GM19023 (cell line): ENCODE data around the gene TLCD2.
"Not testable (repeated sequence)": the region's sequence is repeated elsewhere in the genome, so short reads cannot be mapped to it uniquely, and the experiment has no call there.

Experiments used
- ATAC-seq: cut with Tn5 transposase; IDR thresholded peaks from one replicate; pipeline ENCODE4 v1.9.1; 2021; ENCODE audit warnings: mild to moderate bottlenecking, moderate library complexity; ENCODE audit not compliant: unreplicated experiment

The TLCD2 gene

DNA sequence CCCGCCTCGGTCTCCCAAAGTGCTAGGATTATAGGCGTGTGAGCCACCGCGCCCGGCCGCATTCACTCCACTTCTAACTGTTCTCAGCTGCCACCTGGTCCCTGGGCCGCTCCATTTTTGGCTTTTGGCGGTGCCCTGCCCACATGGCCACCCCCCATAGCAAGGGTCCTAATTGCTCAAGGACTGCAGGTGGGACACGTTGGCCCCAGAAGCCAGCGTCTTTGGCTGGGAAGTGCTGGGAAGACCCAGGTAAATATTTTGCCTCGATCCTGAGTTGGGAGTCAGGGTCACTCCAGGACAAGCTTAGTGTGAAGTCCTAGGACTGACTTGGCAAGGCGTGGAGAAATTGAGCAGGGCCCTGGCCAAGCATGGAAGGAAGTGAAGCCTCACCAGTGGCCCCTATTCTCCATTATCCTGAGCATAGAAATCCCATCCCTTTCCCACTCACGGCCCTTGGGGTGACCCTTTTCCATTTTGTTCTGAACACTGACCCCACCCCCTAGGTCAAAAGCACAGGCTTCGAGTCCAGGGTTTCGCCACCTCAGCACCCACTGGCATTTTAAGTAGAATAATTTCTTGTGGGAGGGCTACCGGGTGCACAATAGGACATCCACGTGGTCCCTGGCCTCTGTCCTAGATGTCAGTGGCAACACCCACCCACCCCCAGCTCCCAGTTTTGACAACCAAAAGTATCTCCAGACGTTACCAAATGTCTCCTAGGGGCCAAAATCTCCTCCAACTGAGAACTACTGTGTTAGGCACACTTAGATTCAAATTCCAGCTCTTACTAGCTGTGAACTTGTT lies 8.4 kb upstream of the TLCD2 start:
- ATAC-seq, result no peak

DNA sequence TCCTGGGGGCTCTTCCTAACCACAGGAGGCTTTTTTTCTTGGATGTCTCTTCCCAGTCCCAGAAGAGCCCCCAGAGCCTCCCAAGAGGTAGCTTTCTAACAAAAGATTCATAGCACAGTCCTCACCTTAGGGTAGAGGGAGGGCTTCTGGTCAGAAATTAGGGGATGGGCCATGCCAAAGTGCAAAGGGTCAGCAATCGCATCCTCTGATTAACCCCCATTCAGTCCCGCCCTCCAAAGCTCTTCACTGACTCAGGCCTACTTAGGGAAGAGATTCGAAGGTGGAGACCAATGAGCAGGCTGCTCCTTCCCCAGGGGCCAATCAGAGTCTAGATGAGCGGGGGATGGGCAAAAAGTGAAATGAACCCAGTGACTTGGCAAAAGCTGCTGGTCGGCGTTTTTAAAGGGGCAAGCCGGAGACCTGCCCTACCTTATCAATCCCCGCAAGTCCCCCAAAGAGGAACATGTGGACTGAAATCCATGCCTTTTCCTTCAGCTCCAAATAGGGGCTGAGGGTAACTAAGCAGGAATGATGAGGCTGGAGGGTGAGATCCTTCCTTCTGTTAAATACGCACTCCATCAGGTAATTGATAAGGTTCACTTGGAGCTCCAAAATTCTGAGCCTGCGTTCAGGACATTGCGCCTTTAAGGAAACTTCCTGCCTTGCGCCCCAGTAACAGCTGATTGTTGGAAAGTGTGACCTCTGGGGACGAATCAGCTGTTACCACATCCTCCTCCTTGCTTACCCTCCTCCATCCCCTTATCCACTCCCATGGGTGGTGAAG lies 6.9 kb upstream of the TLCD2 start:
- peak; percentile 41 for ATAC-seq

DNA sequence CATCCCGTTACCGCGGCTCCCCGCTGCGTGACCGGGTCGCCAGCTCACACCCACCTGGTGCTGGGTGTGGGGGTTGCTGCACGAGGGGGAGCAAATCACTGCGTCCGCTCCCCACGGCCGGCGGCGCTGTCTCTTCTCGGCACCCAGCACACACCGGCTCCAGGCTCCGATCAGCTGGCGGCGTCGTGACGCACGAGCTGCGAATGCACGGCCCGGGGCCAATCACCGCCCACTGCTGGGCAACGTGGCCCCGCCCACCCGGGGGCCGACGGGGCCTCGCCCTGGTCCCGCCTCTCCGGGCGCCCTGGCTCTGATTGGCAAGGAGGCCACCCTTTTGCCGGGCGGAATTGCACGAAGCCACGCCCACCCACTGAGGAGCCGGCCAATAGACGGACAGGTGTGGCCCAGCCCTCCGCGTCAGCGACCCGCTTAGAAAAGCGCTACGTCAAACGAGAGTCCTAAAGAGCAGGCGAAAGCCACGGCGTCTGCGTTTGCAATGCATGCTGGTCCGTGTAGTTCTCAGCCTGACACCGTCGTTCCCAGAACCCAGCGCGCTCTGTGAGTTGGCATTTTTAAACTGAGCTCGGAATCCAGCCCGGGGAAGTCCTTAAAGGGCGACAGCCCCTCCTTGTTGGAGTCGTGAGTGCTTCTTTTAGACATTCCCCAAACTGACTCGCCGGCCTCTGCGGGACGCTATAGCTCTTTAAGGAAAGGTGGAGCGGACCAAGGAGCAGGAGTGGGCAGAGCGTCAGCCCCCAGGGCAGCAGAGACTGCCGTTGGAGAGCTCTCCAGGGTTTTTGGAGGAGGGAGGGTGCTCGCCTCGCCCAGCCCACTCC lies 6.1 kb upstream of the TLCD2 start:
- peak; percentile 77 for ATAC-seq

DNA sequence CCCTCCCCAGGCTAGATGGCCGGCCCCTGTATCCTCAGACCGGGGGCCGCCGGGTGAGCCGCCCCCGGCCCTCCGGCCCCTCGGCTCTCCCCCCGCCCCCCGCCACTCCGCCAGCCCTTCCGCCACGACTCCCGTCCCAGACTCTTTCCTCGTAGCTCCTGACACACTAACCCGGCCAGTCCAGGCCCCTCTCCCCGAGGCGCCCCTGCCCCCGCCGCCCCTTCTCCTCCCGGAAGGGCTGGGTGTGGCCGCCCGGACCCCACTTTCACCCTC lies 5.6 kb upstream of the TLCD2 start:
- no peak for ATAC-seq

DNA sequence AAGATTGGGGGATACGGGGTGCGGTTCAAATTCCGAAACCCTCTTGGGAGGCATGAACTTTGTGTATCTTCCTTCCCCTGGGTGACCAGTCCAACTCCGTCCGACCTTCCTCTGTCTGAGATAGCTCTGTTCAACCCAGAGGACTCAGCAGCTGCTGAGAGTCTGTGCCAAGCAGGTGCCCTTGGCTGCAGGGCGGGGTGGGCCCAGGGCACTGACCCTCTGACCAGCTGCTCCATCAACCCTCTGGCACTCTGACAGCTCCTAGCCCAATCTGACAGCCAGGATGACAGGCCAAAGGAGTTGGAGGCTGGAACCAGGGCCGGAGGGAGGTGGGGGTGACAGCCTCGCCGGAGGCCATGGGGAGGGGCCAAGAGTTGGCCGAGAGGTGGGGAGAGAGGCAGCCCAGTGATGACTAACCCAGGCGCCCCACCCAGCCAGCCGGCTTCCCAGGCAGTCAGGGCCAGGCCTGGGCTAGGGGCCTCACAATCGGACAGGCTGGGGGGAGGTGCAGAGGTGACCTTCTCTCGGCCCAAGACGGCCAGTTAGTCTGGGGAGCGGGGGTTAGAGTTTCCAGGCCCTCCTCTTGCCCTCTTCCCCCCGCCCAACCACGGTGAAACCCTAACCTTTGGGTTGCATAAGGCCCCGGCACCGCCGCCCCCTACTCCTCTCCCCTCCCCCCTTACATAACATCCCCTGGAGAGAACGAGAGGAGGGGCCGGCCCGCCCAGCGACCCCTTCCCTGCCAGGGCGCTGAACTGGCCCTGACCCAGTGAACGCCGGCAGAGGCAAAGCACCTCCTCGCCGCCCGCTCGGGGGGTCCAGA lies 5.0 kb upstream of the TLCD2 start:
- ATAC-seq, result no peak

DNA sequence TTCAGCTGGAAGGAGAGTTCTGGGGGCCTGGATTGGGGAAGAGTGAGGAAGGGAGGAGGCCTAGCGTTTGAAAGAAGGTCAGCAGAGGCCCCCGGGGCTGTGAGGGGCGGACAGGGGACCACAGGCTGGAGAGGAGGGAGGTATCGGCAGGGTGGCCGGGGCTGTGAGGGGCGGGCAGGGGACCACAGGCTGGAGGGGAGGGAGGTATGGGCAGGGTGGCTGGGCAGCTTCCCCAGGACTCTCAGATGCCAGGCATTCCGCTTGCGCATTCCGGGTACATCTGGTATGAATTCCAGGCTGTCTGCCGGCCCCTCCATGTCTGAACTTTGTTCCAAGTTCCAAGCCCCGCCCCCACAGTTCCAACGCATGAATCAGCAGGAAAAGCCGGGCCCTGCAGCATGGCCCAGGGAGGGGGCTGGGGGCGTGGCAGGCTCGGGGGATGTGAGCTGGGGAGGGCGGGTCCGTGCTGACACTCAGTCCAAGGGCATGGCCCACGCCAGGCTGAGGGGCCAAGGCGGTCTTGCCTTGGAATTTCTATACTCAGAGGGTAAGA lies 4.3 kb upstream of the TLCD2 start:
- no peak for ATAC-seq

DNA sequence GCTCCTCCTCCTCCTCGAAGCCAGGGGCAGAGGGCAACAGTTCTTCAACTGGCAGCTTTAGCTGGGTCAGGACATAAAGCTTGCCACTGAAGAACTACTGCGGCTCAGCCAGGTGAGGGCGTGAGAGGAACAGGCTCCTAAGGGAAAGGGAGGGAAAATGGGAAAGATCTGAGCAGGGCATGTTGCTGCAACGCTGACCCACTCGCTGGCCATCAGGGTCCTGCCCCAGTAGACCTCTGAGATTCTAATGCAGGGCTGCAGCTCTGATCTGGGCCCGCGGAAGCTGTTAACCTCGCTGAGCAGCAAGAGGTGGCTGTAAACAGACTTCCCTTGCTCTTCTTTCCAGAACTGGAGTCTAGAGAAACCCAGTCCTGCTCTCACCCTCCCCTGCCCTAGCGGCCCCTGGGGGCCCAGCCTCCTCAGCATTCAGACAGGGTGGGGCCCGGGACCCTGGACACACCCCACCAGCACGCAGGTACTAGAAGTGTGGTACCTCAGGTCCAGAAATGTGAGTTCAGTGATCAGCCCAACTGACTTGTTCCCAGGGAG lies 3.8 kb upstream of the TLCD2 start:
- ATAC-seq, result no peak

DNA sequence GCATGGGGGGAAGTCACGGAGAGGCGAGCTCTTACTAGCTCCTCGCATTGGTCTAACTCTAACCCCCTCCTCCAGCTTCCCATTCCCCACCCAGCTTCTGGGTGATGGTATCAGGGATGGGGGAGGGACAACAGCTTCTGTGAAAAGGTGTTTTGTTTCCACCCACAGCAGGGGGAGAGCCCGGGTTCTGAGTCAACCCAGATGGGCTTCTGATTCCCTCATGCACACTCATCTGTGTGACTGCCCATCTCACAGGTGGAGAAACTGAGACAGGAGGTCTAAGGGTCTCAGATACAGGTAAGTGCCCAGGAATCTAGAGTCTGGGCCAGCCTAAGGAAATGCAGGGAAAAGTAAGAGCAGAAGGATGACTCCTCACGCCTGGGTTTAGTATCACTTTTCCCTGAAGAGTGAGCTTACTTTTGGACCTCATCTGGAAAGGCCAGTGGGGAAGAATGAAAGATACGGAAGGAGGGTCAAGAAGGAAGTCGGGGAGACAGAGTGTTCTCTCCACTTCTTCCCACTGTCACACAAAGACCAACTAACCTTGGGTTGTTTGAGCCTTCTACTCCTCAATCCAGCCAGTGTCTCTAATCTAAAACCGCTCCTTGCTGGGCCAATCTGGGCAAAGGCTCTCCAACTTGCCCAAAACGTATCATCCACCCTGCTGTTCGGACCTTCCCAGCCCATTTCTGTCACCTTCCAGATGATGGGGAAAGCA lies 3.1 kb upstream of the TLCD2 start:
- no peak for ATAC-seq

DNA sequence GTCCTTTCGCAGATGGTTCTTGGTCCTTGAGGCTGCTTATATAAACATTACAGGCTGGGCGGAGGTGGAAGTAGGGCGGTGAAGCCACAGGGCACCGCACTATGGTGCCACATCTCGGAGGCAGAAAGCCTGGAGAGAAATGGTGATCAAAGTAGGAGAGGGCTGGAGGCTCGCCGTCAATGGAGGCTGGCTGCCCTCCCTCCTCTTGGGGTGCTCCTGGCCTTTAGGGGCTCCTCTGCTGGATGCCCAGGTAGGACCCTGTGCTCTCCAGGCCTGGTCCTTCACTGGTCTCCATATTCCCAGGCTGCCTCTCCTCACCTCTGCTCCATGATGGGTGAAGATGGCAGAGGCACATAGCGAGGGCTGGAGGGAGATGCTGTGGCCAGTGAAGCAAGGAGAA lies 2.1 kb upstream of the TLCD2 start:
- no peak for ATAC-seq

DNA sequence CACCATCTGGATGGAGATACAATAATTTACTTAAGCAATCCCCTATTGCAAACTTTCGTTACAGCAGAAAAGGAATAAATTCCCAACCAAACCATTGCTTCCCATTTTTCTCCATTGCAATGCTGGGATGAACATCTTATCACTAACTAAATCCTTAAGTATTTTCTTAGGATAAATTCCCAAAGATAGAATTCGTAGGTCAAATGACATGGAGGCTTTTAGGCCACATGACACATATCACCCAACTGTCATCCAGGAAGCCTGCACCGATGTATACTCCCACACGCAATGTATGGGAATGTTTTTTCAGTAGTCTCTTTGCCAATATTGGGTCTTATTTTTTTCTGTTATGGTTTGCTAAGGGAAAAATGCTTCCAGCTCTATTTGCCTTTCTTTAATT lies 1.6 kb upstream of the TLCD2 start:
- no peak for ATAC-seq

DNA sequence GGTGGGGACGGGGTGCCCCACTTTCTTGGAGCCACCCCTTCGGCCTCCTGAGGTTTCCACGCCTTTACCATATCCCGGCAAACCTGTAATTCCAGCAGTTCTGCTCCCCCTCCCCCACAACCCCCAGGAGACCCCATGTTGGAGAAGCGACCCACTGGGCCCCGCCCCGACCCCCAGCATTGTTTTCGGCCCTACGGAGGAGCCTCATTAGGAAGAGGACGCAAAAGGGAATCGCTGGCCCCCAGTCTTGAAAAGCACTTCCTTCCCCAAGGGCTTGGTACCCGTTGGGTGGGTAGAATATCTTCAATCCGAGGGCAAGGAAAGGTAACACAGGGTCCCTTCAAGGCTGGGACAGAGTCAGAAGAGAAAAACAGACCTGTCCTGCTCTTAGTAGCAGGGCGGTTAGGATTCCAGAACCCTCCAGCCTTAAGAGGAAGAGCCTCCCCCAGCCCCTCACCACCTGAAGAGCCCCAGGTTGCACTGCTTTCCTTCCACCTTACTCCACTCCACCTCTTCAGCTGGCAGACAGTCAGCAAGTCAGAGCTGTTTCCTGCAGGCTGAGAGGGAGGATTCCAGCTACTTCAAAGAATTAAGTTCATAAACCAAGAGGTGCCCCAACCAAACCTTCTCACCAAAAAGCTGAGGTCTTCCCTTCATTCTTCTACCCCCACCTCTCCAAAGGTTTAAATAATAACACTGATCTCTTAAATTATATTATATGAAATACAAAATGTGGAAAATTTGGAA lies 803 bp upstream of the TLCD2 start:
- ATAC-seq, result no peak

DNA sequence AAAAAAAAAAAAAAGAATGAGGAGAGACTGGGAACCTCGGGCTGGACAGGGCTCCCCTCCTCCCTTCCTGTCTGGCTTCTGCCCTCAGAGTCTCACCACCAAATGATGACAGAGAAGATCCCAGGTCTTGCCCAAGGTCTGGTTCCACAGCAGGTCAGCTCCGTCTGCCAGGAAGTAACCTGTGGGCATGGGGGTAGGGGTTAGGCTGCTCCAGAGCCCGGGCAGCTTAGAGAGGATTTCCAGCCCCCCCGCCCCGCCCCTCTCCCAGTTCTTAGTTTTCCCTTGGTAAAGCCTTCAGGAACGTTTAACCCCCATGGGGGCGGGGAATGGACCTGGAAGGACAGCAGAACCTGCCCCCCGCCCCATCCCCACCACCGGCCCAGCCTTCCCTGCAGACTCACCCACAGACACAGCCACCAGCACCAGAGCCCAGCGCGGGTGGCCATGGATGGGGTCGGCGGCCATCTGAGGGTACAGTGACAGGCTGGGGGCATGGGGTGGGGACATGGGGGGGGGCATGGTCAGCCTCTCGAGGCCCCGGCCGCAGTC lies 700 bp downstream of the TLCD2 start:
- no peak for ATAC-seq

DNA sequence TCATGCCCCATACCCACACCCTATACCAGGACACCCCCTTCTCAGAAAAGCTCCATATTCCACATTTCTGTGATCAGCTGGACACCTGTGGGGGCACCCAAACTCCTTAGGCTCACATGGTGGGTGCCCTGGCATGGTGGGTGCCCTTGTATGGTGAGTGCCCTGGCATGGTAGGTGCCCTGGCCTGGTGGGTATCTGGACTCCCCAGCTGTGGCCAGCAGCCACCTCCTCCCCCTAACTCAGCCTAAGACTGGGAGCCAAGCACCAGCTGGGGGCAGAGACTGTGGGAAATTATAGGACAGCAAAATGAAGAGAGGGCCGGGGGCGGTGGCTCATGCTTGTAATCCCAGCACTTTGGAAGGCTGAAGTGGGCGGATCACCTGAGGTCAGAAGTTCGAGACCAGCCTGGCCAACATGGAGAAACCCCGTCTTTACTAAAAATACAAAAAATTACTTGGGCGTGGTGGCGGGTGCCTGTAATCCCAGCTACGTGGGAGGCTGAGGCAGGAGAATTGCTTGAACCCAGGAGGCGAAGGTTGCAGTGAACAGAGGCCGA lies 1.3 kb downstream of the TLCD2 start:
- ATAC-seq, result not testable (repeated sequence)

DNA sequence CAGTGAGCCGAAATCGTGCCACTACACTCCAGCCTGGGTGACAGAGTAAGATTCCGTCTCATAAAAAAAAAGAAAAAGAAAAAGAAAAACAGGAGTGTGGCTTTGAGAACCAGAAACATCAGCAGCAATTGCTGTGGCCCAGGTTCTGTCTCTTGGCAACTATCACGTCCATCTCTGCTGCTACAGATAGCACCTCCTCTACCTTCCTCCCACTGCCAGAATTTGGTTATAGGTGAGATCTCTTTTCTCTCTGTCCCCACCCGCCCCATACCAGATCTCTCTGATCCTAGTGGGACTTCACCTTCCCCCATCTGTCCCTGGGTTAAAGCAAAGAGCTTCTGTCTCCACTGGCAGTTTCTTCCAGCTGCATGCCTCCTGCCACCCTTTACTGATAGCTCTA lies 3.1 kb downstream of the TLCD2 start:
- ATAC-seq, result no peak

DNA sequence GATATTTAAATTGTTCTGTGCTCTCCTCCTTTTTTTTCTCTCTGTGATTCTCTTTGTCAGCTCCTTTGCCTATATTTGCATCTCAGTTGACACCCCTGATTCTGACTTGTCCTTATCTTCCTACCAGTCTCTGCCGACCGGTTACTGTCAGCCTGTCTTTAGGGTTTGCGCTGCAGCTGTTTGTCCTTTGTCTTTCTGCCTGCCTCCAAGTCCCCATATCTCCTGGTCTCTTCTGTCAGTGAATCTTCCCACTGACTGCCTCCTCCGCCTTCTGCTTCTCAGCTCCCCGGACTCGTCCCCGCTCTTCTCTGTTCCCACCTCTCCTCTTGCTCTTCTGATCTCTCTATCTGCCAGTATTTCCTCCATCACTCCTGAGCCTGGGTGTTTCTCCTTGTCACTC lies 5.2 kb downstream of the TLCD2 start:
- ATAC-seq, result no peak

DNA sequence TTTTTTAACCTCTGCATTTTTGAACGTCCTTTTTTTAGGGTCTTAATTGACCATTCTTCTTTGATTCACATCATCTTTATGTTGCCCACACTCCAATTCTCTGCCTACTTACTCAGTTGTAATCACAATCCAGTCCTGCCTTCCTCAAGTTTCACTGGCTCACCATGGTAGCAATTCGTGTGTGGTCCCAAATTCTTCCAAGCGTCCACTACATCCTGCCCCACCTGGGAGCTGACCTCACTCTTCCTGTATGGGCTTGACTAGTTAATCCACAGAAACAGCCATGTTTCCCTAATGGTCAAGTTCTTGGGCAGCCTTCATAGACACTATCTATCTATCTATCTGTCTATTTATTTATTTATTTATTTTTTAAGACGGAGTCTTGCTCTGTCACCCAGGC lies 7.1 kb downstream of the TLCD2 start:
- ATAC-seq, result no peak

DNA sequence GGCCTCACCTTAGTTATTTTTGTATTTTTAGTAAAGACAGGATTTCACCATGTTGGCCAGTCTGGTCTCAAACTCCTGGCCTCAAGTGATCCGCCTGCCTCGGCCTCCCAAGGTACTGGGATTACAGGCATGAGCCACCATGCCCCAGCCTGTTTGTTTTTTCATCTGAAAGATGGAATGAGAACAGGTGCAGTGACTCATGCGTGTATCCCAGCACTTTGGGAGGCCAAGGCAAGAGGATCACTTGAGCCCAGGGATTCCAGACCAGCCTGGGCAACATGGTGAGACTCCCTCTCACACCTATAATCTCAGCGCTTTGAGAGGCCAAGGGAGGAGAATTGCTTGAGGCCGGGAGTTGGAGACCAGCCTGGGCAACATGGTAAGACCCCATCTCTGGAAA lies 10.3 kb downstream of the TLCD2 start:
- not testable (repeated sequence) for ATAC-seq

DNA sequence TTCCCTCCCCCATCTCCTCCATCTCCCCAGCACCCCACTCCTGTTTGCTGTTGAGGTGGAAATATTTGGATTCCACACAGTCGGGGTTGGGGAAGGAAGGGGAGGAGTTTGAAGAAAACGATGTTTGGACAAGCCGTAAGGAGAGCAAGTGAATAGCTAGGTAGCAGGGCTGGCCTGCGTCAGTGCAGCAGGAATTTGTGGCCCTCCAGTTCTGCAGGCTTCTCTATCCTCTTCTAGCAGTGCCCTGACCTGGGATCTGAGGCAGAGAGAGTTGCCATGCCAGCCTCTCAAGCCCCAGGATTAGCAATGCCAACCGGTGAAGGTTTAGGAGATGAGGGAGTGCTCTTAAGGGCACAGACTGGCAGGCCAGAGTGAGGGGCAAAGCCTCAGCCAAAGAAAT lies 12.5 kb downstream of the TLCD2 start:
- ATAC-seq, result no peak
